GM13977 (cell line): Measurements from ENCODE around the gene TMEM154.

Source experiments
- DNase-seq: peaks from one replicate; pipeline ENCODE4 v3.0.0; 2012; ENCODE audit warnings: low spot score
- CTCF ChIP-seq: IDR thresholded peaks from 2 replicates; pipeline ENCODE4 v1.5.1; 2012; ENCODE audit warnings: mild to moderate bottlenecking, control low read depth; ENCODE audit not compliant: insufficient read depth; ENCODE audit errors: extremely low read depth, missing control alignments
- in situ Hi-C: fragments of 300-500 bp; cut with MboI; formaldehyde crosslinking; loops from one replicate; pipeline ENCODE4 v1.12.0; 2022; ENCODE audit warnings: low sequenced_read_pairs, low pct_unique_long_range_greater_than_20kb, mixed read lengths, inconsistent platforms; ENCODE audit not compliant: unreplicated experiment

TMEM154 gene

GRCh38 chr4:152697284-152698088 lies 17.7 kb upstream of the TMEM154 start:
- no peak for TF ChIP-seq CTCF
- DNase-seq = no peak
- in situ Hi-C loops = no loop called here

DNA sequence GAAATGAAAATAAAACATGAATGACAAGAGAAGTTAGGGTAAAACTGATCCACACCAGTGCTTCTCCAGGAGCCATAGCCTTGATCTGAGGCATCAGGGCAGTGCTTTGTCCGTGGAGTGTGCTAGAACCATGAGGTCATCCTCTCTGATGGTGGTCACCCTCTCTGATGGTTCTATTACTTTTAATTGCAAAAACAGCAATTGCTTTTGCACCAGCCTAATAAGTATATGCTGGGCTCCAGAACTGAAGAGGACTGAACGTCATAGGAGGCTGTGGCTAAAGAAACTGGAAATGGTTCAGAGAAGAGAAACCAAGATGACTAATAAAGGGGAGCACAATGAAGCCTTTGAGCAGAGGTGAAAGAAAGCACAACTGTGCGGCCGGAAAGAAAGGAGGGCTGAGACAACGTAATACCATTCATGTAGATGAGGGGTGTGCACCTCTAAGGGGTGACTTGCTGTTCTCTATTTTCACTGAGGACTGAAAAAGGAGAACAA lies 17.0 kb upstream of the TMEM154 start:
- no peak for TF ChIP-seq CTCF
- DNase-seq = peak; percentile 84
- in situ Hi-C loops = no loop called here

DNA sequence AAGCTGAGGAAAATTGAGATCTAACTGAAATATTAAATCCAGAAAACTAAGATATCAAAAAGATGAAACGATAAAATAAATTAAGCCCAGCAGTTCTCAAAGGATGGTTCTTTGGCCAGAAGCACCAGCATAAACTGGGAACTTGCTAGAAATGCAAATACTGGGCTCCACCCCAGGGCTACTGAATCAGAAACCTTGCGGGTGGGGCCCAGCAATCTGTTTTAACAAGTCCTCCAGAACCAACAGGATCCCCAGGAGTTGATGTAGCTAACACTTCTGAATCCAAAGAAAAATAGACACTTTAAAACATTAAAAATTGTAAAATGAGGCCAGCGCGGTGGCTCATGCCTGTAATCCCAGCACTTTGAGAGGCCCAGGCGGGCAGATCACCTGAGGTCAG lies 14.1 kb upstream of the TMEM154 start:
- DNase-seq = no peak
- in situ Hi-C loops = no loop called here
- TF ChIP-seq CTCF = no peak

GRCh38 chr4:152691761-152692160 lies 12.0 kb upstream of the TMEM154 start:
- DNase-seq = no peak
- in situ Hi-C loops = no loop called here

GRCh38 chr4:152690706-152691651 lies 11.2 kb upstream of the TMEM154 start:
- TF ChIP-seq CTCF = no peak
- no peak for DNase-seq
- in situ Hi-C loops = no loop called here

More at GRCh38 chr4:152691761-152692160, 12.0 kb upstream of the TMEM154 start:
- TF ChIP-seq CTCF = no peak
